Tongue (tissue), 2 donors: ENCODE data around the gene NME1. TPM values are rescaled to one million over a fixed set of nuclear protein-coding genes. Genes with fewer than 3 reads are reported as not detected.
A peak's percentile ranks its signal among the peaks of the same experiment; 100 is the strongest.
"Not testable (repeated sequence)": the region's sequence is repeated elsewhere in the genome, so short reads cannot be mapped to it uniquely, and the experiment has no call there.

Experiments
- DNase-seq: peaks from one replicate; pipeline ENCODE4 v3.0.0-alpha.2; 2015
- total RNA-seq: library from RNA; depleted of rRNA; stranded (reverse); fragments of >200 nt; gene quantifications from one replicate; pipeline ENCODE4 v1.2.3, GENCODE V29; 2014

Gene NME1
- 30.7 TPM for total RNA-seq

DNA sequence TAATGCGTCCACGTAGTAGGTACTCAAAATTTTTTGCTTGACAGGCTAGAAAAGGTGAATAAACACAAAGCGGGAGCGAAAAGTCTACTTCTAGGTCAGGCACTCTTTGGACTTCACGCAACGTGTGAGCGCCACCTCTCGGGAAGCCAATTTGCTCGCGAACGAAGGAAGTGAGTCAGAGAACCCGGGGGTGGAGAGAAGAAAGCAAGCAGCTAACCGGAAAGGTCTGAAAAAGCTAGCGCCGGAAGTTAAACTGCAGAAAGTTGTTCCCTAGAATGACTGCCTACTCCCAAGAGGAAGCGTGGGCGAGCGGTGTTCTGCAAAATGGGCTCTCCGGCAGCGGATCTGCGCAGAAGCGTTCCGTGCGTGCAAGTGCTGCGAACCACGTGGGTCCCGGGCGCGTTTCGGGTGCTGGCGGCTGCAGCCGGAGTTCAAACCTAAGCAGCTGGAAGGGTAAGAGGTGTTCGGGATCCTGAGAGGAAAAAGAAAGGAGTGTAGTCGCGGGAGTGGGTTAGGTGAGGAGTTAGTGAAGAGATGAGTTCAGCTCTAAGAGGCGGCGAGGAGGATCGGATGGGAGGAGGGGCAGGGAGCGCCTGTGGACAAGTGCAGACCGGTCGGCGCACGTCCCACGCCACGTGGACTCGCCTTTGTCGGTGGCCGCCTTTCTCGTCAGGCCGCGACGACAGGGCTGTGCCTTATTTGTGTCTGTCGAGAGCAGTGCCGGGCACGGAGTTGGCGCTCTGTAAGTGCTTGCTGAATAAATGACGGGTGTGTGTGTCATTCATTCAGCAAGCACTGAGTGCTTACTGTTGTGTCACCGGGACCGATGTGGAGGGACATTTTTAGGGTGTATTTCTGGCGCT, at the start of gene NME1:
Gene NME1 (plus strand): TSS at position 350 of the 863 bp plus-strand sequence. CDS start 2,096 bp downstream, outside the sequence.
- DNase-seq = peak; percentile 100

GRCh38 chr17:51107778-51108177, 45.6 kb upstream of the NME1 start:
- no peak for DNase-seq

DNA sequence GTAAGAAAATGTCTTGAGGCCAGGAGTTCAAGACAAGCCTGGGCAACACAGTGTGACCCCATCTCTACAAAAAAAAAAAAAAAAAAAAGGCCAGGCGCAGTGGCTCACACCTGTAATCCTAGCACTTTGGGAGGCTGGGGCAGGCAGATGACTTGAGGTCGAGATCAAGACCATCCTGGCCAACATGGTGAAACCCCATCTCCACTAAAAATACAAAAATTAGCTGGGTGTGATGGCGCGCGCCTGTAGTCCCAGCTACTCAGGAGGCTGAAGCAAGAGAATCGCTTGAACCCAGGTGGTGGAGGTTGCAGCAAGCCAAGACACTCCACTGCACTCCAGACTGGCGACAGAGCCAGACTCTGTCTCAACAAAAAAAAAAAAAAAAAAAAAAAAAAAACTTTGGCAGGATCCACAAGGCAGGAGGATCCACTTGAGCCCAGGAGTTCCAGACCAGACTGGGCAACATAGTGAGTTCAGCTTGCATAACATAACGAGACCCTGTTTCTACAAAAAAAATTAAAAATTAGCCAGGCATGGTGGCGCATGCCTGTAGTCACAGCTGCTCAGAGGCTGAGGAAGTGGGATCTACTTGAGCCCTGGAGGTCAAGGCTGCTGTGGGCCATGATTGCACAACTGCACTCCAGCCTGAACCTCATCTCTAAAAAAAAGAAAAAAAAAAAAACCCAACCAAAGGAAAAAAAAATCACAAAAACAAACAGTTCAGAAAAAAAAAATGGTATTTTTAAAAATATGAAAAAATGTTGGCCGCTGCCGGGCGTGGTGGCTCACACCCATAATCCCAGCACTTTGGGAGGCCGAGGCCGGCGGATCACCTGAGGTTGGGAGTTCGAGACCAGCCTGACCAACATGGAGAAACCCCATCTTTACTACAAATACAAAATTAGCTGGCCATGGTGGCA, 40.8 kb upstream of the NME1 start:
- DNase-seq = not testable (repeated sequence)

GRCh38 chr17:51115179-51115578, 38.2 kb upstream of the NME1 start:
- no peak for DNase-seq

DNA sequence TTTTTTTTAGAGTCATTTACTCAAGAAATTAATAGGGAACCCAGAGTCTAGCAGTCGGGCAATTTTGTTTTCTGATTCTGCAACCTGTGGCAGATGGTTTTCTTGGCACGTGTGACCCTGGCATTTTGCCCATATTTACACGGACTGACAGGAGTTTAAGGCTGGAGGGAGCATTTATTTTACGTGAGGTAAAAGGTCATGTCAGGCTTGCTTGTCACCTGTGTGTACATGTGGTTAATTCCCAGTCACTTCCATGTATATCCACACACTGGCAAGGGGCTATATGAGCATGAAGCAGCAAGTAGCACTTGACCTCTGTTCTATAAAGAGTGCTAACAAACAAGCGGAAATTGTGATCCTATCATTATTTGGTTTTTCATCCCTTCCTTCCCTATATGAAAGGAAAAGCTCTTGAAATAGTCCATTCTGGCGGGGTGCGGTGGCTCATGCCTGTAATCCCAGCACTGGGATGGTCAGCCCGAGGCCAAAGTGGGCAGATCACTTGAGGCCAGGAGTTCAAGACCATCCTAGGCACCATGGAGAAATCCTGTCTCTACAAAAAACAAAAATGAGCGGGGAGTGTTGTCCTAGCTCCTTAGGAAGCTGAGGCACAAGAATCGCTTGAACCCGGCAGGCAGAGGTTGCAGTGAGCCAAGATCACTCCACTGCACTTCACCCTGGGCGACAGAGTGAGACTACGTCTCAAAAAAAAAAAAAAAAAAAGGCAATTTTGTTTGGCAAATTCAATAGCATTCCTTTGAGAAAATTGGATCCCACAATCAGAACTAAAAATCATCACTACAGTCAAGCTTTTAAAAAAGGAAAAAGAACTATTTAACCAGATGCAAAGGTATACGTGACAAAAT, 34.8 kb upstream of the NME1 start:
- DNase-seq = peak; percentile 38

- peak; percentile 78 for DNase-seq
These were observed 33.7 kb upstream of the NME1 start for GRCh38 chr17:51119415-51120356.

- peak; percentile 63 for DNase-seq
These were observed 33.0 kb upstream of the NME1 start for GRCh38 chr17:51120357-51120738.

DNA sequence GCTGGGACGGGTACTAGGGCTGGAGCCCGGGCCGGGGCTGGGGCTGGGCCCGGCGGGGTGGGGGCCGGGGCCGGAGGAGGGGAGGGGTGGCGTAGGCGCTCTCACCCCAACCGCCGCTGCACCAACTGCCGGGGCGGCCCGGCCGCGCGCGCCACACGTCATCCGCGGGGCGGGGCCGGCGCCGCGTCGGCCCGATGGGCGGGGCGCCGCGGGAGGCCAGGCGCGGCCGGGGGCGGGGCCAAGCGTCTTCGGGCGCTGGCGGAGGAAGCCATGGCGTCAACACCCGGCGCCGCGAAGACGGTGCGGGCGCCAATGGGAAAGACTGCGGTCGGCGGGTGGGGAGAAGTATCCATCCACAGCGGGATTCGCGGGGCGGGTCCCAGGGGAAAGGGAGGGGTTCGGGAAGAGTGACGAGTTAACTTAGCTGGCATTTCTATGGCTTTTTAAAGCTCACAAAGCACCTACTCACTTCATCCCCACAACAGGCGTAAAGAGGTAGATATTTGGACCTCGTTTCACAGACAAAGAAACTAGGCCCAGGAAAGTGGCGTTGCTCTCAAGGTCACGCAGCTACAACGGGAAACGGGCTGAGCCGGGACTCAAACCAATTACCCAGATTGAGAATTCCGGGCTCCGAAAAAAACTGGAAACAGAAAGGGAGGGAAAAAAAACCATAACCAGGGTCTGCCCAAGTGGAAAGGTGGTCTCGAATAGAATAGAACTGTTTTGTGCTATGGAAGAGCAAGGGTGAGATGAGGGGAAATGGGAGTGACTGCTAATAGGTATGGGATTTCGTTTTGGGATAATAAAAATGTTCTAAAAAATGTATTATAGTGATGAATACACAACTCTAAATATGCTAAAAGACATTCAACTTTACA, 32.4 kb upstream of the NME1 start, which contains the start of gene SPAG9:
Gene SPAG9 (minus strand): TSS at position 130 of the 881 bp plus-strand sequence. CDS start 212 bp downstream, outside the sequence.
- peak; percentile 99 for DNase-seq

DNA sequence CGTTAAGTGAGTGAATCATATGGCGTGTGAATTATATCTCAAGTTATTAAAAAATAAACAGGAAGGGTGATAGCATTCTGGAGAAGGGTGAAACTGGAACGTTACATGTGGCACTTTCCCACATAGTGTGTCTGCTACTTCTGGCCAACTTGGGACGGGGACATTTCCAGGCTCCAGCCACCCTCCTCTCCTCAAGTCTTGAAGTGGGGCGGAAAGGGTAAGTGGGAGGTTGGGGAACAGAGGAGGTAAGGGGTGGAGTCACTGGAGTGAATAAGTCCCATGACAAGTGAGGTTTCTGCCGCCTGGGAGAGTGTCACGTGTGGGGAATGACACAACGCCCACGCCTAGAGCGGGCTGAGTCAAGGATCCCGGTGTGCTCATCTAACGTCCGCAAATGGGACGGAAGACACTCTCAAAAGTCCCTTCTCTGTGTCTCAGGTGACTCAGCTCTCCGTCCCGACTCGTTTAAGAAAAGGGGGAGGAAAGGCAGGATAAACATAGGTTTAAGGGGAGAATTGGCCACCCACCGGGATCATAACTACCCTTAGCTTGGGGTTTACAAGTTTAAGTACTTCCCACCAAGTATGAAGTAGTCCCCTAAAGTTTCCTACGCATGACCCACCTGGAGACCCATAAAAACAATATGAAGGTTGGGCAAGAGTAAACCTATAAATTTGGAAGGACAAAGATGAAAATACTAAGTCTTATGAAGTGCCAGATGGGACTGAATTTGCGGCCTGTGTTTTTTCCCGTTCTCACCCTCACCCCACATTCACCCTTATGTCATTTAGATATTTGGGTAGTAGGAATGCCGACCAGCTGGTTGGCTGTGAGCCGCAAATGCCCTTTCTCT, 31.5 kb upstream of the NME1 start:
- peak; percentile 83 for DNase-seq

- not testable (repeated sequence) for DNase-seq
These were observed 30.8 kb upstream of the NME1 start for GRCh38 chr17:51122473-51123115.

- DNase-seq = no peak
These were observed 28.5 kb upstream of the NME1 start for GRCh38 chr17:51124640-51125503.

- peak; percentile 19 for DNase-seq
These were observed 25.3 kb upstream of the NME1 start for GRCh38 chr17:51128076-51128475.

GRCh38 chr17:51132964-51133319, 20.4 kb upstream of the NME1 start:
- no peak for DNase-seq

- DNase-seq = no peak
These were observed 20.0 kb upstream of the NME1 start for GRCh38 chr17:51133365-51133764.

GRCh38 chr17:51135956-51136355, 17.4 kb upstream of the NME1 start:
- DNase-seq = no peak

- no peak for DNase-seq
These were observed 10.8 kb upstream of the NME1 start for GRCh38 chr17:51142597-51142996.
